ENCODE data around the gene LOXL1. TPM values are rescaled to one million over a fixed set of nuclear protein-coding genes. Genes with fewer than 3 reads are reported as not detected.

LOXL1 gene
- total and polyA plus RNA-seq, 4 donors, result 0.67 to 2.0 (median 1.4) TPM; not detected in 1

DNA sequence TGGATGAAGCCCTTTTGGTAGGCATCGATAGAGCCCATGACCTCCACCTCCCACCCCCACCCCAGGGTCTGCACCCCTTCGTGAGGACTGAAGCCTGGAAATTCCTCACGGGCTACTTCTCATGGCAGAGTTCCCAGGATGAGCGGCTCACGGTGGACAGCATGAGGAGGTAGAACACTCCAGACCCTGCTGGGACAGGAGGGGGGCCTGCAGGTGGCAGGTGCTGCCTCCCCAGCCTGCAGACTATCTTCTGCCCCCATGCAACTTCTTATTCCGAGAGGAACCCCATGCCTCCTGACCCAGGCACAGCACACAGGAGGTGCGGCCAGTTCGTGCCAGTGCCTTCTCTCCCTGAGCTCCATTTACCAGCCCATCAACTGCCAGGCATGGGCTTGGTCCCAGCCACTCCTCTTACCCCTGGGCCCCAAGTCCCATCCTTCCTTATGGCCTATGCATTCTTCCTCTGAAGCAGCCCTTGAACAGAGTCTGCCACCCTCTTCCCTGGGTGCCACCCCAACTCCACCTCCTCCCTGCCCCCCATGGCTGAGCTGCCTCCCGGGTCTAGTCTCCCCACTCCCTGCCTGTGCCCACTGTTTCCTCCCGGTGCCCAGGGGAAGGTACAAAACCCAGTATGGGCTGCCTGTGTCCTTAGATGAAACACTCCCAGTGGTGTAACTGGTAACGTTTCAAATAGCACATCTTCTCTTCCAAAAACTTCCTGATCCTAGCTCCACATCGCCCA lies 44.5 kb upstream of the LOXL1 start:
- H3K4me1 ChIP-seq (ENCODE audit: control insufficient read depth in 4 of 4, insufficient read depth in 4 of 4, low read length in 3 of 4), result no peaks in the 10 kb centered on the region

More for the DNA sequence above, 44.5 kb upstream of the LOXL1 start:
- Histone ChIP-seq H3K9ac (ENCODE audit: low read depth in 1 of 2, low read length in 2 of 2) (no peak overlapping the region), H3K27me3 (ENCODE audit: control insufficient read depth in 4 of 4, insufficient read depth in 4 of 4, low read length in 3 of 4) (peaks cover 0 to 2% (median under 1%) of the 10 kb centered on the region in 4 donors), H3K36me3 (ENCODE audit: control insufficient read depth in 4 of 4, insufficient read depth in 3 of 4, low read depth in 1 of 4, low read length in 3 of 4) (no peaks in the 10 kb centered on the region), H3K4me3 (ENCODE audit: low read depth in 1 of 3, low read length in 3 of 3) (no peak overlapping the region), H3K27ac (ENCODE audit: low read depth in 1 of 2, low read length in 2 of 2) (no peak overlapping the region), H3K9me3 (ENCODE audit: control insufficient read depth in 4 of 4, low read length in 3 of 4) (peaks cover 0 to 4% (median 1%) of the 10 kb centered on the region in 4 donors)
- 76% methylated on average over 12 of the region's 12 CpGs for WGBS
- TF ChIP-seq, protein P1, sequence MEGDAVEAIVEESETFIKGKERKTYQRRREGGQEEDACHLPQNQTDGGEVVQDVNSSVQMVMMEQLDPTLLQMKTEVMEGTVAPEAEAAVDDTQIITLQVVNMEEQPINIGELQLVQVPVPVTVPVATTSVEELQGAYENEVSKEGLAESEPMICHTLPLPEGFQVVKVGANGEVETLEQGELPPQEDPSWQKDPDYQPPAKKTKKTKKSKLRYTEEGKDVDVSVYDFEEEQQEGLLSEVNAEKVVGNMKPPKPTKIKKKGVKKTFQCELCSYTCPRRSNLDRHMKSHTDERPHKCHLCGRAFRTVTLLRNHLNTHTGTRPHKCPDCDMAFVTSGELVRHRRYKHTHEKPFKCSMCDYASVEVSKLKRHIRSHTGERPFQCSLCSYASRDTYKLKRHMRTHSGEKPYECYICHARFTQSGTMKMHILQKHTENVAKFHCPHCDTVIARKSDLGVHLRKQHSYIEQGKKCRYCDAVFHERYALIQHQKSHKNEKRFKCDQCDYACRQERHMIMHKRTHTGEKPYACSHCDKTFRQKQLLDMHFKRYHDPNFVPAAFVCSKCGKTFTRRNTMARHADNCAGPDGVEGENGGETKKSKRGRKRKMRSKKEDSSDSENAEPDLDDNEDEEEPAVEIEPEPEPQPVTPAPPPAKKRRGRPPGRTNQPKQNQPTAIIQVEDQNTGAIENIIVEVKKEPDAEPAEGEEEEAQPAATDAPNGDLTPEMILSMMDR (IDR thresholded peaks at IDR 0.05; ENCODE audit: low read depth, low read length, missing input control), result no peak
- TF ChIP-seq RXRA (IDR thresholded peaks at IDR 0.05), result no peak
- TF ChIP-seq YY1 (IDR thresholded peaks at IDR 0.05), result no peak
- TF ChIP-seq EGR1 (IDR thresholded peaks at IDR 0.05; ENCODE audit: low read depth in 2 of 2), result no peak
- no peak for TF ChIP-seq FOXA2 (IDR thresholded peaks at IDR 0.05)
- no peak for TF ChIP-seq FOXA1 (IDR thresholded peaks at IDR 0.05)
- TF ChIP-seq ATF3 (IDR thresholded peaks at IDR 0.05), result no peak
- no peak for TF ChIP-seq HNF4A (conservative IDR thresholded peaks at IDR 0.05)
- TF ChIP-seq NR2F2 (IDR thresholded peaks at IDR 0.05), result no peak
- no peak for TF ChIP-seq HNF4G (IDR thresholded peaks at IDR 0.05)
- TF ChIP-seq, protein P2, sequence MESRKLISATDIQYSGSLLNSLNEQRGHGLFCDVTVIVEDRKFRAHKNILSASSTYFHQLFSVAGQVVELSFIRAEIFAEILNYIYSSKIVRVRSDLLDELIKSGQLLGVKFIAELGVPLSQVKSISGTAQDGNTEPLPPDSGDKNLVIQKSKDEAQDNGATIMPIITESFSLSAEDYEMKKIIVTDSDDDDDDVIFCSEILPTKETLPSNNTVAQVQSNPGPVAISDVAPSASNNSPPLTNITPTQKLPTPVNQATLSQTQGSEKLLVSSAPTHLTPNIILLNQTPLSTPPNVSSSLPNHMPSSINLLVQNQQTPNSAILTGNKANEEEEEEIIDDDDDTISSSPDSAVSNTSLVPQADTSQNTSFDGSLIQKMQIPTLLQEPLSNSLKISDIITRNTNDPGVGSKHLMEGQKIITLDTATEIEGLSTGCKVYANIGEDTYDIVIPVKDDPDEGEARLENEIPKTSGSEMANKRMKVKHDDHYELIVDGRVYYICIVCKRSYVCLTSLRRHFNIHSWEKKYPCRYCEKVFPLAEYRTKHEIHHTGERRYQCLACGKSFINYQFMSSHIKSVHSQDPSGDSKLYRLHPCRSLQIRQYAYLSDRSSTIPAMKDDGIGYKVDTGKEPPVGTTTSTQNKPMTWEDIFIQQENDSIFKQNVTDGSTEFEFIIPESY (IDR thresholded peaks at IDR 0.05), result no peak
- no peak for TF ChIP-seq GABPA (IDR thresholded peaks at IDR 0.05 in 1 of 2, conservative IDR thresholded peaks at IDR 0.05 in 1 of 2)
- no peak for TF ChIP-seq TAF1 (conservative IDR thresholded peaks at IDR 0.05)
- TF ChIP-seq JUND (IDR thresholded peaks at IDR 0.05), result no peak
- no peak for TF ChIP-seq RAD21 (IDR thresholded peaks at IDR 0.05)
- no peak for TF ChIP-seq SP1 (IDR thresholded peaks at IDR 0.05)
- TF ChIP-seq REST (IDR thresholded peaks at IDR 0.05), result no peak
- no peak for DNase-seq (ENCODE audit: low spot score)

All from liver (tissue), 9 donors.